Prostate gland (tissue), 2 donors: Measurements from ENCODE around the gene MT4. TPM values are rescaled to one million over a fixed set of nuclear protein-coding genes. Genes with fewer than 3 reads are reported as not detected.

Source experiments
- DNase-seq: peaks from one replicate; pipeline ENCODE4 v3.0.0-alpha.2; 2019; ENCODE audit warnings: low spot score
- H3K27ac ChIP-seq, 2 donors: fragments of 200-600 bp; sonication (generic); 2 replicates each; pipeline ENCODE4 v1.5.1; 2017 to 2019
- H3K27me3 ChIP-seq: fragments of 200-600 bp; sonication (generic); replicated peaks from 2 replicates; pipeline ENCODE4 v1.5.1; 2019; ENCODE audit not compliant: insufficient read depth
- H3K36me3 ChIP-seq, 2 donors: fragments of 200-600 bp; sonication (generic); 1 replicate in 1 of 2; 2 replicates in 1 of 2; pipeline versions ENCODE4 v1.5.1 to v1.8.1; 2017 to 2019
- H3K4me1 ChIP-seq: fragments of 200-600 bp; sonication (generic); replicated peaks from 2 replicates; pipeline ENCODE4 v1.5.1; 2019
- H3K4me3 ChIP-seq, 2 donors: fragments of 200-600 bp; sonication (generic); 2 replicates each; pipeline ENCODE4 v1.5.1; 2017 to 2019
- H3K9me3 ChIP-seq: fragments of 200-600 bp; sonication (generic); 2 replicates; pipeline ENCODE4 v1.5.1; 2017
- CTCF ChIP-seq, 4 experiments: fragments of 200-600 bp in 2 of 4; fragments of 450-650 bp in 2 of 4; sonication (generic) in 2 of 4; IDR thresholded peaks; 1 replicate in 3 of 4; 2 replicates in 1 of 4; pipeline ENCODE4 v1.5.1; 2016 to 2019; ENCODE audit warnings: antibody characterized with exemption in 4 of 4, mild to moderate bottlenecking in 2 of 4, moderate library complexity in 2 of 4
- POLR2A ChIP-seq: fragments of 450-650 bp; IDR thresholded peaks from one replicate; pipeline ENCODE4 v1.6.1; 2016; ENCODE audit warnings: antibody characterized with exemption, mild to moderate bottlenecking
- POLR2AphosphoS5 ChIP-seq: sonication (generic); formaldehyde crosslinking; IDR thresholded peaks from one replicate; pipeline ENCODE4 v1.6.1; 2017; ENCODE audit warnings: antibody characterized with exemption
- WGBS: methylation state at CpG from one replicate; pipeline ENCODE4 v1.1.5; 2018; 5-methylcytosine and 5-hydroxymethylcytosine counted together
- intact Hi-C: fragments of 100-400 bp; cut with DNase I; formaldehyde crosslinking; loops from one replicate; pipeline ENCODE4 v1.14.2; 2022
- total RNA-seq, 2 donors: library from RNA; depleted of rRNA; stranded (reverse); fragments of >200 nt; gene quantifications; one replicate each; pipeline ENCODE4 v1.1.0, GENCODE V29; 2016

The MT4 gene
- total RNA-seq, 2 donors from 2014 or later, result not detected

- no peaks in the 10 kb centered on the region for H3K36me3 ChIP-seq
- peak; percentile 26 for DNase-seq
- H3K27me3 ChIP-seq, result no peaks in the 10 kb centered on the region
- WGBS, result 4% methylated on average over 82 of the region's 87 CpGs
- H3K4me3 ChIP-seq, result peak within 1 kb of the TSS; percentile 24 to 44
- H3K4me1 ChIP-seq, result no peaks in the 10 kb centered on the region
- intact Hi-C loops, result no loop called here
- H3K27ac ChIP-seq, result no peak within 1 kb of the TSS
- H3K9me3 ChIP-seq, result no peaks in the 10 kb centered on the region
- no peak for TF ChIP-seq POLR2AphosphoS5
- TF ChIP-seq CTCF (IDR thresholded peaks at IDR 0.05), result no peak
- no peak for TF ChIP-seq POLR2A
Measured at GRCh38 chr16:56589141-56590039, 24.5 kb downstream of the MT4 start, which contains the start of gene MT3. MT3 (plus strand) TSS chr16:56589528; CDS start chr16:56589591, 63 bp downstream.

- DNase-seq, result no peak
- H3K4me1 ChIP-seq, result no peaks in the 10 kb centered on the region
- H3K27ac ChIP-seq, result no peak overlapping the region
- H3K36me3 ChIP-seq, result no peaks in the 10 kb centered on the region
- H3K9me3 ChIP-seq, result no peaks in the 10 kb centered on the region
- H3K4me3 ChIP-seq, result no peak overlapping the region
- WGBS, result 69% methylated on average over 4 of the region's 4 CpGs
- intact Hi-C loops, result no loop called here
- TF ChIP-seq POLR2AphosphoS5, result no peak
- no peak for TF ChIP-seq POLR2A
- TF ChIP-seq CTCF (IDR thresholded peaks at IDR 0.05), result no peak
- H3K27me3 ChIP-seq, result no peaks in the 10 kb centered on the region
Measured at GRCh38 chr16:56591377-56592060, 26.6 kb downstream of the MT4 start.

GRCh38 chr16:56593573-56594291 is 28.9 kb downstream of the MT4 start:
- intact Hi-C loops, result no loop called here
- no peak for DNase-seq
- WGBS, result 68% methylated on average over 6 of the region's 6 CpGs
- Histone ChIP-seq H3K9me3 (no peaks in the 10 kb centered on the region), H3K4me1 (no peaks in the 10 kb centered on the region), H3K27ac (no peak overlapping the region), H3K36me3 (no peaks in the 10 kb centered on the region), H3K27me3 (no peaks in the 10 kb centered on the region), H3K4me3 (no peak overlapping the region)
- TF ChIP-seq CTCF (IDR thresholded peaks at IDR 0.05) (no peak), POLR2A (no peak), POLR2AphosphoS5 (no peak)

GRCh38 chr16:56594292-56594619 is 29.4 kb downstream of the MT4 start:
- TF ChIP-seq CTCF (IDR thresholded peaks at IDR 0.05), result no peak
- no peak for TF ChIP-seq POLR2AphosphoS5
- no peak for TF ChIP-seq POLR2A
- no peaks in the 10 kb centered on the region for H3K27me3 ChIP-seq
- WGBS, result 98% methylated on average over 5 of the region's 5 CpGs
- no peaks in the 10 kb centered on the region for H3K9me3 ChIP-seq
- no peak overlapping the region for H3K4me3 ChIP-seq
- intact Hi-C loops, result no loop called here
- no peaks in the 10 kb centered on the region for H3K36me3 ChIP-seq
- H3K27ac ChIP-seq, result no peak overlapping the region
- no peak for DNase-seq
- H3K4me1 ChIP-seq, result no peaks in the 10 kb centered on the region
